Measurements from ENCODE around the gene CCDC33. TPM values are rescaled to one million over a fixed set of nuclear protein-coding genes. Genes with fewer than 3 reads are reported as not detected.
A peak's percentile ranks its signal among the peaks of the same experiment; 100 is the strongest.

The CCDC33 gene
- polyA plus RNA-seq, 1 of the 3 experiments (the other 2 are of a cell fraction), result 4.0 TPM

DNA sequence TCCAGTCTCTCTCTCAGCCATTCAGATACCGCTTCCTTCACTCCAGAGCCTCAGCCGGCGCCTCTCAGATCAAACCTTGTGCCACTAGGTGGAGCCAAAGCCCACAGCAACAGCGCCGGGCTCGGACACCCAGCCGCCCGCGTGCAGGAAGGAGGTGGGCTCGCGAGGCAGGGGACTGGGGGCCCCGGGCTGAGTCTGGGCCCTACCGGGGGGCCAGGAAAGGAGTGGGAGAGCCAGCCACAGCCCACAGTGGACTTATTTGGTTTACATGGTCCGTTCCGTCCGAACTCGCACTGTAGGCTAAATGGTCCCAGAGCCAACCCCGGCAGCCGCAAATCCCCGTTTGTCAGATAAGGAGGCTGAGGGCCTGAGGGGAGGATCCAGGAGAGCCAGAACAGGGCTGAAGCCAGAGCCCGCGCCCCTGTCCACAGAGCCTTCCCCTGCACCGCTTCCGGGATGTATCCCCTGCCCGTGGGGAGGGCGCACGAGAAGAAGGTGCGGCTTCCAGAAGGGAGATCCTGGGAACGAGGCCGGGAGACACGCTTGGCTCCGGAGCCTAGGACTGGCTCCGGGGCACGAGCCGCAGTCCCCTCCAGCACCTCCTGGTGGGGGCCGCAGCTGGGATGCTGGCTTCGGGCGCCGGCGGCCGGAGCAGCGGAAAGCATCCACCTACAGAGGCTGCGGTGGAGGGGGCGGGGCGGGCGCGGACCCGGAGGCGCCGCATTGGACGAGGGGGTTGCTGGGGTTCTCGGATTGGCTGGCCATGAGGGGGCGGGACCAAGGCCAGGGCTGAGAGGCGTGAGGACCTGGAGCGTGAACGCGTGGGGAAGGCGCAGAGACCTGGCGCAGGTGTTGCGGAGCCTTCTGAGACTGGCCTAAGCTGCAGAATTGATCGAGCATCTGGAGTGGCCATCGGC is 137.9 kb downstream of the CCDC33 start (continued):
- no peak for TF ChIP-seq MEF2A (IDR thresholded peaks at IDR 0.05; ENCODE audit: borderline replicate concordance, low read depth)
- no peak for TF ChIP-seq FOXM1 (IDR thresholded peaks at IDR 0.05; ENCODE audit: low read depth)
- TF ChIP-seq, protein P1, sequence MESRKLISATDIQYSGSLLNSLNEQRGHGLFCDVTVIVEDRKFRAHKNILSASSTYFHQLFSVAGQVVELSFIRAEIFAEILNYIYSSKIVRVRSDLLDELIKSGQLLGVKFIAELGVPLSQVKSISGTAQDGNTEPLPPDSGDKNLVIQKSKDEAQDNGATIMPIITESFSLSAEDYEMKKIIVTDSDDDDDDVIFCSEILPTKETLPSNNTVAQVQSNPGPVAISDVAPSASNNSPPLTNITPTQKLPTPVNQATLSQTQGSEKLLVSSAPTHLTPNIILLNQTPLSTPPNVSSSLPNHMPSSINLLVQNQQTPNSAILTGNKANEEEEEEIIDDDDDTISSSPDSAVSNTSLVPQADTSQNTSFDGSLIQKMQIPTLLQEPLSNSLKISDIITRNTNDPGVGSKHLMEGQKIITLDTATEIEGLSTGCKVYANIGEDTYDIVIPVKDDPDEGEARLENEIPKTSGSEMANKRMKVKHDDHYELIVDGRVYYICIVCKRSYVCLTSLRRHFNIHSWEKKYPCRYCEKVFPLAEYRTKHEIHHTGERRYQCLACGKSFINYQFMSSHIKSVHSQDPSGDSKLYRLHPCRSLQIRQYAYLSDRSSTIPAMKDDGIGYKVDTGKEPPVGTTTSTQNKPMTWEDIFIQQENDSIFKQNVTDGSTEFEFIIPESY (IDR thresholded peaks at IDR 0.05; ENCODE audit: borderline replicate concordance, low read depth), result no peak
- TF ChIP-seq TCF12 (IDR thresholded peaks at IDR 0.05), result no peak
- TF ChIP-seq SIN3A (IDR thresholded peaks at IDR 0.05; ENCODE audit: borderline replicate concordance, low read depth, low read length), result no peak; the same call in 1 of the 2 replicates
- TF ChIP-seq, protein P2, sequence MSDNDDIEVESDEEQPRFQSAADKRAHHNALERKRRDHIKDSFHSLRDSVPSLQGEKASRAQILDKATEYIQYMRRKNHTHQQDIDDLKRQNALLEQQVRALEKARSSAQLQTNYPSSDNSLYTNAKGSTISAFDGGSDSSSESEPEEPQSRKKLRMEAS (IDR thresholded peaks at IDR 0.05; ENCODE audit: low read depth), result peak; percentile 91

DNA sequence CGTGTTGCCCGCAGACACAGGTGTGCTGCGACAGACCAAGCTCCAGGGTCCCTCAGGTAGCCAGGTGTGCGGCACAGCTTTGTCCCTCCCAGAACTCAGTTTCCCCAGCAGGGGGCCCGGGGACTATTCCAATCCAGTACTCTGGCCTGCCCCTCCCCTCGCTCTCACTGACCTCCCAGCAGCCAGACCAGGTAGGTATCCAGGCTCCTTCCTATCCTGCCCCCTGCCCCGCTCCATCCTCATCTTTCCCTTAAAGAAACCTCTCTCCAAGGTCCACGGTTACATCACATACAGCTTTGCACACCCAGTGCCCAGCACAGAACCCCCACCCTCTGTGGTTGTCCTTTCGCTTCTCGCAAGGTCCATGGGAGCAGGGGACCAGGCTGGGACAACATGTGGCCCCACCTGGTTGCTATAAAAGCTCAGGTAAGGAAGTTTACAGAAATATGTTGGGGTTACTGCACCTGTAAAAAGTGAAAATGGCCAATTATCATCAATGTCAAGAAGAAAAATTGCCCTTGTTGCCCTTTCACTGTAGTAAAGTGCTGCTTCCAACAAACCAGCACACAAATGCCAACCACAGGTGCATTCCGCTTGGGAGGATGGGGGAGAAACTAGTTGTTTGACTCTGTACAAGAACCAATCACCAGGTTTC is 138.6 kb downstream of the CCDC33 start:
- Histone ChIP-seq H2AFZ (ENCODE audit: low read depth) (peak overlapping the region; percentile 100; the same call in 1 of the 2 replicates), H3F3A (replicated peaks; ENCODE audit: insufficient read depth) (no peaks in the 10 kb centered on the region), H3K27me3 (ENCODE audit: insufficient read depth) (peaks cover 30% of the 10 kb centered on the region), H3K9ac (no peak overlapping the region), H3K36me3 (replicated peaks in 1 of 2; ENCODE audit: control insufficient read depth in 1 of 2, insufficient read depth in 2 of 2, low read length in 1 of 2) (no peaks in the 10 kb centered on the region), H3K27ac (ENCODE audit: low read depth in 2 of 2, low read length in 1 of 2) (peak overlapping the region in 1 of 2 experiments; percentile 11; a peak in 1 of 4 replicates), H3K4me1 (ENCODE audit: control insufficient read depth in 1 of 2, insufficient read depth in 2 of 2, low read depth in 1 of 2, low read length in 1 of 2) (peaks cover 0 to 12% of the 10 kb centered on the region in 2 experiments; a peak in 1 of 4 replicates), H3K4me2 (peak overlapping the region; percentile 100), H3K9me3 (no peaks in the 10 kb centered on the region), H4K20me1 (ENCODE audit: insufficient read depth) (no peaks in the 10 kb centered on the region), H3K9me2 (no peaks in the 10 kb centered on the region), H3K4me3 (ENCODE audit: low read depth in 2 of 2, low read length in 1 of 2) (peak overlapping the region; percentile 67 to 99), H3K79me2 (ENCODE audit: insufficient read depth) (no peaks in the 10 kb centered on the region)
- ChIA-PET POLR2A (interaction anchor here (1.5 kb wide), 1 partner anchor 114 kb away, joined by 5 read pairs; no protein-coding TSS in a partner anchor), CTCF (interaction anchor here (0.5 to 23.8 kb wide), 52 partner anchors 7 to 476 kb away, joined by 3 to 779 read pairs (median 4); partner anchors contain the start of genes CLK3, SEMA7A and UBL7)
- DNase-seq, result peak; percentile 34
- WGBS (ENCODE audit: low lambda C conversion rate), result 55% methylated on average over 6 of the region's 11 CpGs
- TF ChIP-seq FOXJ3 (CRISPR knock-in tag; IDR thresholded peaks at IDR 0.05) (no peak), POLR2AphosphoS5 (IDR thresholded peaks at IDR 0.05; ENCODE audit: low read depth, low read length) (no peak), GATA2 (CRISPR knock-in tag; IDR thresholded peaks at IDR 0.05) (no peak)
- TF ChIP-seq, protein P3, sequence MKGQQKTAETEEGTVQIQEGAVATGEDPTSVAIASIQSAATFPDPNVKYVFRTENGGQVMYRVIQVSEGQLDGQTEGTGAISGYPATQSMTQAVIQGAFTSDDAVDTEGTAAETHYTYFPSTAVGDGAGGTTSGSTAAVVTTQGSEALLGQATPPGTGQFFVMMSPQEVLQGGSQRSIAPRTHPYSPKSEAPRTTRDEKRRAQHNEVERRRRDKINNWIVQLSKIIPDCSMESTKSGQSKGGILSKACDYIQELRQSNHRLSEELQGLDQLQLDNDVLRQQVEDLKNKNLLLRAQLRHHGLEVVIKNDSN (IDR thresholded peaks at IDR 0.05; ENCODE audit: borderline replicate concordance, low read depth), result no peak
- TF ChIP-seq, protein P1 (IDR thresholded peaks at IDR 0.05; ENCODE audit: borderline replicate concordance, low read depth), result no peak
